H9 (cell line): ENCODE results near the gene RIC1. TPM values are rescaled to one million over a fixed set of nuclear protein-coding genes. Genes with fewer than 3 reads are reported as not detected.
"Not testable (repeated sequence)": the region's sequence is repeated elsewhere in the genome, so short reads cannot be mapped to it uniquely, and the experiment has no call there.

Experiments
- DNase-seq: peaks from one replicate; pipeline ENCODE4 v3.0.0-alpha.2; 2017
- H2AFZ ChIP-seq: one replicate; pipeline ENCODE4 v1.6.1; 2013; ENCODE audit warnings: mild to moderate bottlenecking, low read length, control low read depth, moderate library complexity
- H2AK5ac ChIP-seq: 2 replicates; pipeline ENCODE4 v1.6.1; 2013; ENCODE audit warnings: low read length, control low read depth, mixed read lengths; ENCODE audit not compliant: insufficient read length
- H2BK120ac ChIP-seq: one replicate; pipeline ENCODE4 v1.6.1; 2013; ENCODE audit warnings: low read depth, mild to moderate bottlenecking, low read length, control low read depth, inconsistent platforms; ENCODE audit not compliant: poor library complexity, severe bottlenecking
- H2BK12ac ChIP-seq: 2 replicates; pipeline ENCODE4 v1.6.1; 2013; ENCODE audit warnings: low read length, control low read depth, mixed read lengths, low read depth; ENCODE audit not compliant: insufficient read length
- H2BK15ac ChIP-seq: 2 replicates; pipeline ENCODE4 v1.6.1; 2013; ENCODE audit warnings: low read depth, low read length, control low read depth
- H2BK20ac ChIP-seq: one replicate; pipeline ENCODE4 v1.6.1; 2013; ENCODE audit warnings: low read depth, mild to moderate bottlenecking, low read length, control low read depth, inconsistent platforms; ENCODE audit not compliant: poor library complexity, severe bottlenecking
- H2BK5ac ChIP-seq: 2 replicates; pipeline ENCODE4 v1.6.1; 2013; ENCODE audit warnings: low read length, control low read depth, mixed read lengths; ENCODE audit not compliant: insufficient read length
- H3K14ac ChIP-seq: 2 replicates; pipeline ENCODE4 v1.6.1; 2013; ENCODE audit warnings: low read length, control low read depth; ENCODE audit not compliant: insufficient read depth
- H3K18ac ChIP-seq: 2 replicates; pipeline ENCODE4 v1.6.1; 2013; ENCODE audit warnings: low read depth, mild to moderate bottlenecking, mixed read lengths, low read length, control low read depth; ENCODE audit not compliant: insufficient read length
- H3K23ac ChIP-seq: 2 replicates; pipeline ENCODE4 v1.6.1; 2013; ENCODE audit warnings: low read length, control low read depth, mixed read lengths, low read depth; ENCODE audit not compliant: insufficient read length
- H3K23me2 ChIP-seq: 2 replicates; pipeline ENCODE4 v1.6.1; 2013; ENCODE audit warnings: low read depth, mild to moderate bottlenecking, mixed read lengths, low read length, control low read depth; ENCODE audit not compliant: insufficient read length, poor library complexity, severe bottlenecking
- H3K27ac ChIP-seq: 2 replicates; pipeline ENCODE4 v1.5.1; 2013; ENCODE audit warnings: low read length, control low read depth, mixed read lengths, low read depth; ENCODE audit not compliant: insufficient read length
- H3K27me3 ChIP-seq: 2 replicates; pipeline ENCODE4 v1.6.1; 2013; ENCODE audit warnings: low read length, control low read depth, inconsistent platforms; ENCODE audit not compliant: insufficient read depth
- H3K4ac ChIP-seq: 2 replicates; pipeline ENCODE4 v1.6.1; 2013; ENCODE audit warnings: low read depth, mild to moderate bottlenecking, control low read depth, inconsistent platforms, low read length, moderate library complexity
- H3K4me1 ChIP-seq: 2 replicates; pipeline ENCODE4 v1.6.1; 2013; ENCODE audit warnings: low read length, control low read depth, inconsistent platforms; ENCODE audit not compliant: insufficient read depth
- H3K4me2 ChIP-seq: 2 replicates; pipeline ENCODE4 v1.6.1; 2013; ENCODE audit warnings: low read length, control low read depth, mixed read lengths; ENCODE audit not compliant: insufficient read length, insufficient read depth
- H3K56ac ChIP-seq: 2 replicates; pipeline ENCODE4 v1.6.1; 2013; ENCODE audit warnings: low read depth, mild to moderate bottlenecking, mixed read lengths, low read length, control low read depth; ENCODE audit not compliant: insufficient read length
- H3K79me1 ChIP-seq: 2 replicates; pipeline ENCODE4 v1.6.1; 2013; ENCODE audit warnings: low read depth, mild to moderate bottlenecking, moderate library complexity, low read length, control low read depth, inconsistent platforms; ENCODE audit not compliant: insufficient read depth, poor library complexity, severe bottlenecking
- H3K79me2 ChIP-seq: 2 replicates; pipeline ENCODE4 v1.6.1; 2013; ENCODE audit warnings: low read length, control low read depth, inconsistent platforms; ENCODE audit not compliant: insufficient read depth
- H3K9ac ChIP-seq: 2 replicates; pipeline ENCODE4 v1.6.1; 2013; ENCODE audit warnings: low read length, control low read depth, mixed read lengths; ENCODE audit not compliant: insufficient read length; ENCODE audit errors: extremely low read depth
- H3K9me3 ChIP-seq: one replicate; pipeline ENCODE4 v1.6.1; 2013; ENCODE audit warnings: low read depth, low read length, inconsistent platforms; ENCODE audit not compliant: control insufficient read depth
- H3T11ph ChIP-seq: one replicate; pipeline ENCODE4 v1.6.1; 2013; ENCODE audit warnings: mild to moderate bottlenecking, low read length, control low read depth, inconsistent platforms
- H4K20me1 ChIP-seq: one replicate; pipeline ENCODE4 v1.6.1; 2013; ENCODE audit not compliant: control insufficient read depth, insufficient read length, insufficient read depth
- H4K5ac ChIP-seq: 2 replicates; pipeline ENCODE4 v1.6.1; 2013; ENCODE audit warnings: low read depth, mild to moderate bottlenecking, mixed read lengths, low read length, control low read depth; ENCODE audit not compliant: insufficient read length
- H4K8ac ChIP-seq: replicated peaks from 2 replicates; pipeline ENCODE4 v1.6.1; 2013; ENCODE audit warnings: low read length, control low read depth, mixed read lengths, low read depth; ENCODE audit not compliant: insufficient read length
- H4K91ac ChIP-seq: 2 replicates; pipeline ENCODE4 v1.6.1; 2013; ENCODE audit warnings: low read depth, mild to moderate bottlenecking, moderate library complexity, mixed read lengths, low read length, control low read depth; ENCODE audit not compliant: insufficient read length
- H3K27ac Mint-ChIP-seq, 3 experiments: 2 replicates in 2 of 3; 3 replicates in 1 of 3; pipeline ENCODE4 v1.8.0; 2020 to 2021; ENCODE audit warnings: mixed read lengths in 3 of 3, mild to moderate bottlenecking in 1 of 3, moderate library complexity in 1 of 3
- H3K27me3 Mint-ChIP-seq: 2 replicates; pipeline ENCODE4 v1.8.0; 2021; ENCODE audit warnings: low read depth, mild to moderate bottlenecking, moderate library complexity, mixed read lengths
- H3K36me3 Mint-ChIP-seq, 3 experiments: 2 replicates in 2 of 3; 3 replicates in 1 of 3; pipeline ENCODE4 v1.8.0; 2020 to 2021; ENCODE audit warnings: low read depth in 3 of 3, mixed read lengths in 3 of 3; ENCODE audit not compliant: insufficient read depth in 1 of 3
- H3K4me1 Mint-ChIP-seq, 2 experiments: 2 replicates each; pipeline ENCODE4 v1.8.0; 2020; ENCODE audit warnings: mixed read lengths in 2 of 2
- H3K4me3 Mint-ChIP-seq, 2 experiments: 2 replicates in 1 of 2; 3 replicates in 1 of 2; pipeline ENCODE4 v1.8.0; 2020 to 2021; ENCODE audit warnings: mild to moderate bottlenecking in 2 of 2, mixed read lengths in 2 of 2, moderate library complexity in 1 of 2
- H3K9me3 Mint-ChIP-seq, 2 experiments: 2 replicates in 1 of 2; 3 replicates in 1 of 2; pipeline ENCODE4 v1.8.0; 2020; ENCODE audit warnings: mild to moderate bottlenecking in 2 of 2, mixed read lengths in 2 of 2, moderate library complexity in 1 of 2
- WGBS: extraction: QIAGEN DNeasy Blood & Tissue Kit; methylation state at CpG from one replicate; pipeline ENCODE4 v1.1.7; 2013; ENCODE audit warnings: missing lambda C conversion rate, low lambda C conversion rate, mixed read lengths; ENCODE audit not compliant: insufficient read length; ENCODE audit errors: extremely low coverage; 5-methylcytosine and 5-hydroxymethylcytosine counted together
- total RNA-seq: library from RNA; stranded (reverse); gene quantifications from 2 replicates; pipeline ENCODE4 v1.2.1, GENCODE V29; 2021
- TF ChIP-seq, protein P1 (sequence below): fragments of 200-600 bp; sonication (generic); conservative IDR thresholded peaks from 3 replicates; pipeline ENCODE4 v1.8.0; 2021; ENCODE audit warnings: antibody characterized with exemption, mild to moderate bottlenecking

RIC1 gene
- total RNA-seq, 1 experiment from 2014 or later, result 13.7 TPM

DNA sequence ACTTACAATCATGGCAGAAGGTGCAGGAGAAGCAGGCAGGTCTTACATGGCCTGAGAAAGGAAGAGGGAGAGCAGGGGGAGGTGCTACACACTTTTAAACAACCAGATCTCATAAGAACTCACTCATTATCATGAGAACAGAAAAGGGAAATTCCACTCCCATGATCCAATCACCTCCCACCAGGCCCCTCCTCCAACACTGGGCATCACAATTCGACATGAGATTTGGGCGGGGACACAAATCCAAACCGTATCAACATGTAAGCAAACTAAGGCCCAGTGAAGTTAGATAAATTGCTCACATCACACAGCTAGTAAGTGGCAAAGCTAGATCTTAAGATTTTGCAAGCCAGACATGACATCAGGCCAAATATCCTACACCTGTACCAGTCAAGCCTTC lies 48.3 kb upstream of the RIC1 start:
- H3T11ph ChIP-seq, result no peak overlapping the region
- no peaks in the 10 kb centered on the region for H3K79me1 ChIP-seq
- no peak overlapping the region for H4K8ac ChIP-seq
- no peak overlapping the region for H2BK15ac ChIP-seq
- H2BK5ac ChIP-seq, result no peak overlapping the region
- no peak overlapping the region for H3K18ac ChIP-seq
- Mint-ChIP-seq H3K9me3 (peaks cover 2 to 3% of the 10 kb centered on the region in 2 experiments; a peak in 3 of 5 replicates), H3K4me3 (no peak overlapping the region), H3K27me3 (no peaks in the 10 kb centered on the region; the same call in 1 of the 2 replicates), H3K4me1 (peaks cover 3 to 6% of the 10 kb centered on the region in 2 experiments; a peak in 3 of 4 replicates), H3K36me3 (peaks cover 0 to 2% (median 0%) of the 10 kb centered on the region in 3 experiments; a peak in 1 of 7 replicates), H3K27ac (no peak overlapping the region; a peak in 1 of 7 replicates)
- no peaks in the 10 kb centered on the region for H3K23me2 ChIP-seq
- no peaks in the 10 kb centered on the region for H3K9me3 ChIP-seq
- TF ChIP-seq, protein P1, sequence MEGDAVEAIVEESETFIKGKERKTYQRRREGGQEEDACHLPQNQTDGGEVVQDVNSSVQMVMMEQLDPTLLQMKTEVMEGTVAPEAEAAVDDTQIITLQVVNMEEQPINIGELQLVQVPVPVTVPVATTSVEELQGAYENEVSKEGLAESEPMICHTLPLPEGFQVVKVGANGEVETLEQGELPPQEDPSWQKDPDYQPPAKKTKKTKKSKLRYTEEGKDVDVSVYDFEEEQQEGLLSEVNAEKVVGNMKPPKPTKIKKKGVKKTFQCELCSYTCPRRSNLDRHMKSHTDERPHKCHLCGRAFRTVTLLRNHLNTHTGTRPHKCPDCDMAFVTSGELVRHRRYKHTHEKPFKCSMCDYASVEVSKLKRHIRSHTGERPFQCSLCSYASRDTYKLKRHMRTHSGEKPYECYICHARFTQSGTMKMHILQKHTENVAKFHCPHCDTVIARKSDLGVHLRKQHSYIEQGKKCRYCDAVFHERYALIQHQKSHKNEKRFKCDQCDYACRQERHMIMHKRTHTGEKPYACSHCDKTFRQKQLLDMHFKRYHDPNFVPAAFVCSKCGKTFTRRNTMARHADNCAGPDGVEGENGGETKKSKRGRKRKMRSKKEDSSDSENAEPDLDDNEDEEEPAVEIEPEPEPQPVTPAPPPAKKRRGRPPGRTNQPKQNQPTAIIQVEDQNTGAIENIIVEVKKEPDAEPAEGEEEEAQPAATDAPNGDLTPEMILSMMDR, result no peak
- H3K27ac ChIP-seq, result no peak overlapping the region
- H3K27me3 ChIP-seq, result no peaks in the 10 kb centered on the region
- no peak overlapping the region for H3K9ac ChIP-seq
- no peak overlapping the region for H2BK12ac ChIP-seq
- H4K5ac ChIP-seq, result no peak overlapping the region
- no peak overlapping the region for H4K91ac ChIP-seq
- no peak overlapping the region for H3K56ac ChIP-seq
- no peak for DNase-seq
- no peak overlapping the region for H2AK5ac ChIP-seq
- H3K14ac ChIP-seq, result no peak overlapping the region
- H2BK20ac ChIP-seq, result no peak overlapping the region
- no CpG with 5 or more reads among the region's 3 CpGs for WGBS
- H3K23ac ChIP-seq, result no peak overlapping the region
- no peak overlapping the region for H3K4me2 ChIP-seq
- H3K4ac ChIP-seq, result no peak overlapping the region
- no peak overlapping the region for H2BK120ac ChIP-seq
- no peaks in the 10 kb centered on the region for H4K20me1 ChIP-seq
- H2AFZ ChIP-seq, result no peak overlapping the region
- no peaks in the 10 kb centered on the region for H3K4me1 ChIP-seq
- H3K79me2 ChIP-seq, result no peaks in the 10 kb centered on the region

- not testable (repeated sequence) for H2BK120ac ChIP-seq, H2BK12ac ChIP-seq, H3K79me2 ChIP-seq, H3K9me3 Mint-ChIP-seq, H4K91ac ChIP-seq, H3K18ac ChIP-seq, H3K4me1 Mint-ChIP-seq, H4K8ac ChIP-seq, H3K4ac ChIP-seq, H2BK15ac ChIP-seq, H3K27me3 Mint-ChIP-seq, H3K4me1 ChIP-seq, H3K27me3 ChIP-seq, H3K27ac ChIP-seq, H3K4me3 Mint-ChIP-seq, H4K5ac ChIP-seq, H3K56ac ChIP-seq, H3K9ac ChIP-seq, H3K14ac ChIP-seq, H2BK20ac ChIP-seq, H3K27ac Mint-ChIP-seq, H3K4me2 ChIP-seq, H3K23ac ChIP-seq, H2AFZ ChIP-seq, H3K36me3 Mint-ChIP-seq, DNase-seq, H2AK5ac ChIP-seq, H4K20me1 ChIP-seq, H3K79me1 ChIP-seq, H3K23me2 ChIP-seq, H2BK5ac ChIP-seq, H3T11ph ChIP-seq, H3K9me3 ChIP-seq
- no CpG with 5 or more reads among the region's 2 CpGs for WGBS
These were observed 47.2 kb upstream of the RIC1 start for GRCh38 chr9:5581706-5582105.
